ENCODE measurements around the gene ZNF48.

The ZNF48 gene

GRCh38 chr16:30358990-30359870, 36.0 kb upstream of the ZNF48 start:
- no peak for DNase-seq (ENCODE audit: low read depth in 2 of 2)

- no peak for DNase-seq (ENCODE audit: low read depth in 2 of 2)
Measured at GRCh38 chr16:30359871-30360170, 35.4 kb upstream of the ZNF48 start.

GRCh38 chr16:30361180-30361579, 34.0 kb upstream of the ZNF48 start:
- DNase-seq (ENCODE audit: low read depth in 2 of 2) = no peak

GRCh38 chr16:30365200-30365599, 30.0 kb upstream of the ZNF48 start:
- DNase-seq (ENCODE audit: low read depth in 2 of 2) = no peak

GRCh38 chr16:30366511-30366910, 28.7 kb upstream of the ZNF48 start:
- DNase-seq (ENCODE audit: low read depth in 2 of 2) = no peak

GRCh38 chr16:30367349-30368009, 27.7 kb upstream of the ZNF48 start:
- DNase-seq (ENCODE audit: low read depth in 2 of 2) = no peak

- DNase-seq (ENCODE audit: low read depth in 2 of 2) = no peak
Measured at GRCh38 chr16:30368122-30368791, 27.0 kb upstream of the ZNF48 start.

GRCh38 chr16:30368792-30369090, 26.5 kb upstream of the ZNF48 start:
- DNase-seq (ENCODE audit: low read depth in 2 of 2) = no peak

- no peak for DNase-seq (ENCODE audit: low read depth in 2 of 2)
Measured at GRCh38 chr16:30369091-30369937, 25.9 kb upstream of the ZNF48 start.

- no peak for DNase-seq (ENCODE audit: low read depth in 2 of 2)
Measured at GRCh38 chr16:30369938-30370455, 25.2 kb upstream of the ZNF48 start.

- DNase-seq (ENCODE audit: low read depth in 2 of 2) = peak; percentile 95 to 100
Measured at GRCh38 chr16:30370456-30371247, 24.6 kb upstream of the ZNF48 start, which contains the start of gene TBC1D10B. Gene TBC1D10B, minus strand, starts transcription at chr16:30370494. Its CDS starts 311 bp downstream, at chr16:30370183.

GRCh38 chr16:30371248-30371816, 23.9 kb upstream of the ZNF48 start:
- DNase-seq (ENCODE audit: low read depth in 2 of 2) = no peak

- DNase-seq (ENCODE audit: low read depth in 2 of 2) = no peak
Measured at GRCh38 chr16:30372038-30372712, 23.0 kb upstream of the ZNF48 start.

GRCh38 chr16:30372725-30373124, 22.5 kb upstream of the ZNF48 start:
- no peak for DNase-seq (ENCODE audit: low read depth in 2 of 2)

- no peak for DNase-seq (ENCODE audit: low read depth in 2 of 2)
Measured at GRCh38 chr16:30374538-30374937, 20.7 kb upstream of the ZNF48 start, which contains the start of gene MYL11. Gene MYL11, plus strand, starts transcription at chr16:30374802. Its CDS starts 56 bp downstream, at chr16:30374858.

GRCh38 chr16:30375864-30376263, 19.4 kb upstream of the ZNF48 start:
- DNase-seq (ENCODE audit: low read depth in 2 of 2) = no peak

GRCh38 chr16:30376461-30376902, 18.7 kb upstream of the ZNF48 start:
- no peak for DNase-seq (ENCODE audit: low read depth in 2 of 2)

GRCh38 chr16:30377050-30377811, 18.0 kb upstream of the ZNF48 start:
- no peak for DNase-seq (ENCODE audit: low read depth in 2 of 2)

GRCh38 chr16:30377812-30378235, 17.4 kb upstream of the ZNF48 start:
- peak; percentile 83 for DNase-seq (ENCODE audit: low read depth in 2 of 2)
